ENCODE data around the gene PTPRN2.
"Not testable (repeated sequence)": the region's sequence is repeated elsewhere in the genome, so short reads cannot be mapped to it uniquely, and the experiment has no call there.

Gene PTPRN2

DNA sequence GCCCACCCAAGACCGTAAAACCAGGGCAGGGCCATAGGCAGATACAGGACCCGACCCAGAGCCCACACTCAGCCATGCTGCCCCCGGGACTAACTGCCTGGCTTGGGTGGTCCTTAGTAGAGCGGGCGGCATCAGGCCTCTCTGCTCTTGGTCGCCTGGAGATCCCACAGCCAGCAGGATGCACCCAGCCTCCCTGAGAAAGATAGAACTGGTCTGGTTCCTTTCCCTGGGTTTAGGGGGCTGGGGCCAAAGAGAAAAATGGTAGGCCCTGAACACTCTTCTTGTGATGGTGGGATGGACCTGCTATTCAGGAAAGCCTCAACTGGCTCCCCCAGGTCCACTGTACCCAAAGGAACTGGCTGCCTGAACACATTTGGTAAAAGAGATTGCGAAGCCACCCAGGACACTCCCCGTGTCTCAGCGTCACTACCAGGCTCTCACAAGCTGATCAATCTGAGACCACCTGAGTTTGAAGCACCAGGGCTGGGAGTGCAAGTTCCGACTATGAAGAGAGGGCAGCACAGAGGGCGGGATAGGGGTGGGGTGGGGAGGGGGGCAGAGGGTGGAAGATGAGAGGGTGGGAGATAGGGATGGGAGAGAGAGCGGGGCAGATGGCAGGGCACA is 659.3 kb downstream of the PTPRN2 start:
- no peak for DNase-seq

DNA sequence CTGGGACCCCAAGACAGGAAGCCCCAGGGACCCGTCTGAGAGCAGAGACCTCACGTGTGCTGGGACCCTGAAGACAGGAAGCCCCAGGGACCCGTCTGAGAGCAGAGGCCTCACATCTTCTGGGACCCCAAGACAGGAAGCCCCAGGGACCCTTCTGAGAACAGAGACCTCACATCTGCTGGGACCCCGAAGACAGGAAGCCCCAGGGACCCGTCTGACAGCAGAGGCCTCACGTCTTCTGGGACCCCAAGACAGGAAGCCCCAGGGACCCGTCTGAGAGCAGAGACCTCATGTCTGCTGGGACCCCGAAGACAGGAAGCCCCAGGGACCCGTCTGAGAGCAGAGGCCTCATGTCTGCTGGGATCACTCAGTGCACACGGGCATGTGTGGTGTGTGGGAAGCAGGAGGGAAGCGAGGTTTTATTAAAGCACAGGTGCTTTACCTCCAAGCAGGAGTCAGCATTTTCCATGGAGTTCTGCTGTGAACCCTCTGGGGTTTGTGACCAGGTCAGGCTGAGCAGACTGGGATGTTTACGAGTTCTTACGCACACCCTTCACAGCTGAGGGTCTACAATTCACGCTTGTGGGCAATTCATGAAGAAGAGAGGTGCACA is 660.2 kb downstream of the PTPRN2 start:
- no peak for DNase-seq

DNA sequence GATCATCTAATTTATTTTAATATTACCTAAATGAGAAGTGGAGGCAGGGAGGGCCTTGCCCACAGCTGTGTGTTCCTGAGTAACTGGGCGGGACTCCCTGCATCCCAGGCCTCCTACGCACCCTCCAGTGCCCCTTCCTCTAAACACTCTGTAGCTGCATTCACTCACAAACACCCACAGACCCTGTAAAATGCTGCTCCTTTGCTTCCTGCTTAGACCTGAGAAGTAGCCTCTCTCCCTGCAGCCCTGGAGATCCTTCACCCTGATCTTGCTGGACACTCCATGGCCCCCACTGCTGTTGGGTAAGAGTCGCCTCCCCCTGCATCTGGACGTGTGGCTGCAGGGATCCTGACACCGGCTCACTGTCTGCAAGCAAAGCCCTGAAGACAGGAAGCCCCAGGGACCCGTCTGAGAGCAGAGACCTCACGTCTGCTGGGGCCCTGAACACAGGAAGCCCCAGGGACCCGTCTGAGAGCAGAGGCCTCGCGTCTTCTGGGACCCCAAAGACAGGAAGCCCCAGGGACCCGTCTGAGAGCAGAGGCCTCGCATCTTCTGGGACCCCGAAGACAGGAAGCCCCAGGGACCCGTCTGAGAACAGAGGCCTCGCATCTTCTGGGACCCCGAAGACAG is 661.0 kb downstream of the PTPRN2 start:
- no peak for DNase-seq

DNA sequence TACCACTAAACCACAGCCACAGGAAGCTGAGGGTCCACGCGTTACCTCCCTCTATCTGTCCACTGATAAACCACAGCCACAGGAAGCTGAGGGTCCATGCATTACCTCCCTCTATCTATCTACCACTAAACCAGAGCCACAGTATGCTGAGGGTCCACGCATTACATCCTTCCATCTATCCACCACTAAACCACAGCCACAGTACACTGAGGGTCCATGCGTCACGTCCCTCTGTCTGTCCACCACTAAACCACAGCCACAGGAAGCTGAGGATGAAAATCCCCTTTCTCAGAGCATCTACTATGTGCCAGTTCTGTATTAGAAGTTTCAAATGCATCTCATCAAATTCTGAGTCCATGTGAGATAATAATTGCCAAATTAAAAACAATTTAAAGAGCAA is 661.5 kb downstream of the PTPRN2 start:
- DNase-seq, result no peak

DNA sequence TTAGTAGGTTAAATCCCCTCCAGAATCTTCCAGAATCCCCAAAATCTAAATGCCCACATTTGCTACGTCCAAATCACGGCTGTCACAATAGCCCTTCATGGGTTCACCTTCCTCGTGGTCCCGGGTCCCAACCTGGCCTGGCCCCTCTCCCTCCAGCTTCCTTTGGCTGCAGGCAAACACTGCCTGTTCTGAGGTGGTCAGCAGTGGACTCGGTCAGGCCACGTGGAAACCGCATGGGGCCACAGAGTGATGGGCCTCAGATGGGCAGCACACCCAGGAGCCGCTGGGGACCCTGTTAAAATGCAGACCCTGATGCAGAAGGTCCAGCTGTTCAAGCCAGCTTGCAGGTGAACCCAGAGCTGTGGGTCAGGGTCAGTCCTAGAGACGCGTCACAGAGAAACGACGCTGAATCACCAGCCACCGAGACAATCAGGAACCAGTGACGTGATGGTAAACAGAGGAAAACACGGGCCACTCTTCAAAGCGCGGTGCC is 662.2 kb downstream of the PTPRN2 start:
- DNase-seq, result no peak

DNA sequence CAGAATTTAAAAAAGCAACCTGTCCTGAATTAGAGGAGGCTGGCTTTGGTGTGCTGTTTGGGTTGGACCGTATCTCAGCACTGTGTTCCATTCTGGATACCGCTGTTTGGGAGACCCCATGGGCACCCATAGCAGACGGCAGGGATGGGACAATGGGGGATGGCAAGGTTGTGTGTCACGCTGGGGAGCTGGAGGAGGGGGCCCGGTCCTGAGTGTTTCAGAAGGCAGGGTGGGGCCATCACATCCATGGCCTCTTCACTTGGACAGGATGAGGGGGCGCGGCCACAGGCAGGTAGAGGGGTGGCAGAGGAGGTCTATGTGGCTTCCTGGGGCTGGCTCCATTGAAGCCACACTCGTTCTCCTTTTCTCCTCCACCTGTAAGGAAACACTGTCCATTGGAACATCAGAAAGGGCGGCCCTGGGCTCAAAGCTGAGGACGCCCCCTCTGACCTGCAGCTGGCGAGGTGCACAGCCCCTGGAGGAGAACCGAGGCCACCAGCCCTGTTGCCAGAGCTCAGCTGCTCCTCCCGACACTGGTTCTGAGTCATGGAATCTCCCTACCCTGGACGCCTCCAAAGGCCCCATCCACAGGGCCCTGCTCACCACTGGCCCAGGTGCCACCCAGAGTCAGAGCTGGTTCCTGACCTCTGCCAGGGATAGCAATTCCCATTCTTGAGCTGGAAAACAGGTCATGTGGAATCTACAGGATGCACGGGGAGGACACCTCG is 663.6 kb downstream of the PTPRN2 start:
- DNase-seq, result no peak

DNA sequence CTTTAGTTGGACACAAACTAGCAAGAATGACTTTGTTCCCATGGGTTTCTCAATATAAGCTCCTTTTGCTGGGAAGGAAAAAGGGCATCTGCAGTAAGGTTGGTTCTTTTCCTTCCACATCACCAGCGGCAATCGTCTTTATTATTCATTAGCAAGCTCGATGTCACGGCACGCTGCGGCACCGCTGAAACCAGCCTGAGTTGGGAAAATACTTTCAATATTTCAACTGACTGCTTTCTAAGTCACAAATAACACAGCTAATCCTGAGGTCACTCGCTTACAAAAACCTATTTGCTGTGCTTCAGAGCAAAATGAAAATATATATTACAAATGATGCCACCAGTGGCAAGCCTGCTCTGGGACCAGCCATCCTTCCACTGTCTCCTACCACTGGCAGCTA is 665.0 kb downstream of the PTPRN2 start:
- DNase-seq, result no peak

DNA sequence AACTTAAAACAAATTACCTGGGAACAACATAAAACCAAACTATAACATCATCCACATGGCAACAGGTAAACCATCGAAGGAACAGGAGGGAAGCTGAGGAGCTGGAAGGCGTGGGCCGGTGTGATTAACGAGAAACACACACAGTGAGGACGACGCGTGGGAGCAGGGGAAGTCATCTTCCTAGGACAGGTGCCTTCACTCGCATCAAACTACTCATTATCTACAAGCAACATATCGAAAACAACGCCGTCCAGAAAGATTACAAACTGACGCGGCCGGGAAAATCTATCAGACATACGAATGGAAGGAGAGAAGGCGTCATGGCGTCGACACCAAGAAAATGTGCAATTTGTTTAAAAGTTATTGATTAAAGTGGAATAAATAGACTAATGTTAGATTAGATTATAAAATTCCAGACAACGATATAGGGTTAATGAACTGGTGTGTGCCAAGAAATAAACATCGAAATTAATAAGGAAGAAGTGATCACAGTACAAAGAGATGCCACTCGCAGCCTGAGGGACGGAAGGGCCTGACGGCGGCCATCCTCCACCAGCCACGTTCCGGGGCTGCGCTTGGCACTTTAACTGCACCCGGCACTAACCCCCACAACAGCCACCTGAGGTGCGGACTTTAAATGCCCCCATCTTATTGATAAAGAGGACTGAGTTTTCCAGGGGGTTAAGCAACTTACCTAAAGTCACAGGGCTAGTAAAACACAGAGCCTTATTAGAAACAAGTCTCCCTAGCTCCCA is 669.1 kb downstream of the PTPRN2 start:
- no peak for DNase-seq

DNA sequence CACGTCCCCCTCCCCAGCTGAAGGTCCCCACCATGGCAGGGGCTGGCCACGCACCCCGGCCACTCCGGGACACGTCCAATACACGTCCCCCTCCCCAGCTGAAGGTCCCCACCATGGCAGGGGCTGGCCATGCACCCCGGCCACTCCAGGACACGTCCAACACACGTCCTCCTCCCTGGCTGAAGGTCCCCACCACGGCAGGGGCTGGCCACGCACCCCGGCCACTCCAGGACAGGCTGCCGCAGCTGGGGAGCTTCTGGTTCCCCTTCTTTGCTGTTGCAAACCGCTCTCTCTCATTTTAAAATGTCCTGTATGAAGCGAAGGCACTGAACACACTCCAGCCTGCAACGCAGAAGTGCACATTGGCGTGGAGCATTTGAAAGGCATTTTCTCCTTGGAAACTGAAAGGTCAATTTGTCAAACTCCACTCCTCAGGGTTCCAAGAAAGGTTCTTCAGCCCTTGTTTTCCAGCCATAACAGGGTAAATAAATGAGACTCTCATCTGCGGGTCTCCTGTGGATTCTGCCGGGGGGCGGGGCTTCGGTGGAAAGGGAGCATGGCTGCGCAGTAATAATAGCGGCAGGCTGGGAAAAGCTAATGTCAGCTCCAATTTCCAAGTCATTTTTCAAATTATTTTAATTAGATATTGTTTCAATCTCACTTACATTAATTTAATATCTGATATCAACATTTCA is 670.5 kb downstream of the PTPRN2 start:
- no peak for DNase-seq

DNA sequence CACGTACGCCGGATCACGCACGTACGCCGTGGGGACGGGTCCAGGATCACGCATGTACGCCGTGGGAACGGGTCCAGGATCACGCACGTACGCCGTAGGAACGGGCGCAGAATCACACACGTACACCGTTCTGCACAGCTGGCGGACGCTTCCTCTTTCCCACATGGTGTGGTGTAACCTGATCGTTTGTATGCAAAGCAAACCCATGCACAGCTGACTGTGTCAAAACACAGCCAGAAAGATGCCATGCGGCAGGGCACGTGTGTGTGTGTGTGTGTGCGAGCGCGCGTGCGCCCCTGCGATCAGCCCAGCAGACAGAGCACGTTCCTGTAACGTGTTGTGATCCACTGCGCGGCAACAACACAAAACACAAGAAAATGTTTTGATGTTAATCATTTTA is 677.2 kb downstream of the PTPRN2 start:
- no peak for DNase-seq

DNA sequence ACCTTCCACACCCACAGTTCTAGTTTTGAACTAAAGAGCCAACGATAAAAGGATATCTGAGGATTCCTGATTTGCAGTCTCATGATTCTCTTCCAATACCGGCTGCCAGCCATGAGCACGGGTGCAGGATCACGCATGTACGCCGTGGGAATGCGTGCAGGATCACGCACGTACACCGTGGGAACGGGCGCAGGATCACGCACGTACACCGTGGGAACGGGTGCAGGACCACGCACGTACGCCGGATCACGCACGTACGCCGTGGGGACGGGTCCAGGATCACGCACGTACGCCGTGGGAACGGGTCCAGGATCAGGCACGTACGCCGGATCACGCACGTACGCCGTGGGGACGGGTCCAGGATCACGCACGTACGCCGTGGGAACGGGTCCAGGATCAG is 677.6 kb downstream of the PTPRN2 start:
- not testable (repeated sequence) for DNase-seq

DNA sequence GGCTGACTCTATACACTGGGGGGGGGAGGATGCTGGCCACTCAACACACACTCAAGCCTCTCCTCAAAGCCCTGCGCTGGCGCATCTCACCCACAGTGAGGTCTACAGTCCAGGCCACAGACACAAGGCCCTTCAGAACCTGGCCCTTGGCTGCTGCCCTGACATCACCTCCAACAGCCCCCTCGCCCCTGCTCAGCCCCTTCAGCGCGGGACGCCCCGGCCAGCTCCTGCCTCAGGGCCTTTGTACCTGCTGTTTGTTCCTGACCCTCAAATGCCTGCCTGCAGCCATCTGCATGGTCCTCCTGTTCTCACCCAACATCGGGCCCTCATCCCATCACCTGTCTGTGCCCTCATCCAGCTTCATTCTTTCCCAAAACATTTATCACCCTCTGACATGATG is 678.3 kb downstream of the PTPRN2 start:
- DNase-seq, result no peak

DNA sequence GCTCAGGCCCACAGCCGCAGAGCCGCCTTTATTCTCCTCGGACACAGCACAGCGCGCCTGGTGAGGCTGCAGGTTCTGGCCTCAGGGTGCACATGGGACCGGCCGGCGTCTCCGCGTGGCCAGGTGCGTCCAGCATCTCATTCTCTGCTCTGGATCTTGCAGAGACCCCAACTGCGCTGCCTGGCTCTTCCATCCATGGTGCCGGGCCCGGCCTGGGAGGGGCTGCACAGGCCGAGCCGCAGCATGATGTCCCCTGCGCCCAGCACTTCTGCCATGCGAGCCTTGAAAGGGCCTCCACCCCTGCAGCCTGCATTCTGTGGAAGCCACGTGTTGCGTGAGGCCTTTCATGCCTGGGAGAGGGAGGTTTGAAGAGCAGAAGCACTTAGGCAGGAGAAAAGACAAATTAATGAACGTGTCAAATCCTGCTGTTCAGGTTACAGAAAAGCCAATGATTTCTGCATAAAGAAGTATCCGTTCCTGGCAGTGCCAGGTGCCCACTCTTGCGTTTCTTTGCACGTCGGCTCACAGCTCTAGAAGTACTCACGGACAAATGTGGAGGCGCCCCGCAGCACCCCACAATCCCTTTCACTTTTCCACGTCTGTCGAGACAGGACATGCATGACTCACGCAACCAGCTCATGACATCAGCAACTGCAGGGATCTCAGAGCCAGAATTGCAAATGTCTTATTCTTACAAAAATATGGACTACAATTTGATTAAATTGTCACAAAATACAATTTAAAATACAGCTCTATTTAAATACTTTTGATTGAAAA is 679.4 kb downstream of the PTPRN2 start:
- DNase-seq, result no peak

DNA sequence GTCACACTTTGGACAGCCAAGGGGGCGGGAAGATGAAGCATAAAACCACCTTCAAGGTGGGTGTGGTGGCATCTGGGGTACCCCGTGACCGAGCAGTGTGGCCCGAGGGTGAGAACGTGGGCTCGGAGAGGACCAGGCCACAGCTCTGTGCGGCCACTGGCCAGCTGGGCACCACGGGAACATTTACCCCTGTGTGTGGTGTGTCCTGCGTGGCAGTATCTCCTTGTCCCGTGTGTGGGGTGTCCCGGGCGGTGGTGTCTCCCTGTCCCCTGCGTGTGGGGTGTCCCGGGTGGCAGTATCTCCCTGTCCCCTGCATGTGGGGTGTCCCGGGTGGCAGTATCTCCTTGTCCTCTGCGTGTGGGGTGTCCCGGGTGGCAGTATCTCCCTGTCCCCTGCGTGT is 680.5 kb downstream of the PTPRN2 start:
- DNase-seq, result no peak

DNA sequence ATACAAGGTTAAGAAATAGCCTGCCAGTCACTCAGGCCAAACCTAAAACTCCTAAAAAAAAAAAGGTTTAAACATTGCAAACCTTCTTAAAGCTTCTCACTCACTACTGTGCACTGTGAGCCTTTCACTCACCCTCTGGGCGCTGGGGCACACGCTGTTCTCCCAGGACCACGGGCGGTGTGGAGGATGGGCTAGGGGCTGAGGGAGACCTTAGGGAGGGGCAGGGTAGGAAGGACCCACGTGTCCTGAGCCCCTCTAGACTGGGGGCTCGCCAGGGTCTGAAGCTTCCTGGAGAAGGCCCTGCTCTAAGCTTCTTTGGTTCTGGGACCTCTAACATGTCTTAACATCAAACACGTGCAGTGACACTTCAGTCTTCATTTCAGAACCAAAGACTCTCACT is 681.0 kb downstream of the PTPRN2 start:
- DNase-seq, result no peak

DNA sequence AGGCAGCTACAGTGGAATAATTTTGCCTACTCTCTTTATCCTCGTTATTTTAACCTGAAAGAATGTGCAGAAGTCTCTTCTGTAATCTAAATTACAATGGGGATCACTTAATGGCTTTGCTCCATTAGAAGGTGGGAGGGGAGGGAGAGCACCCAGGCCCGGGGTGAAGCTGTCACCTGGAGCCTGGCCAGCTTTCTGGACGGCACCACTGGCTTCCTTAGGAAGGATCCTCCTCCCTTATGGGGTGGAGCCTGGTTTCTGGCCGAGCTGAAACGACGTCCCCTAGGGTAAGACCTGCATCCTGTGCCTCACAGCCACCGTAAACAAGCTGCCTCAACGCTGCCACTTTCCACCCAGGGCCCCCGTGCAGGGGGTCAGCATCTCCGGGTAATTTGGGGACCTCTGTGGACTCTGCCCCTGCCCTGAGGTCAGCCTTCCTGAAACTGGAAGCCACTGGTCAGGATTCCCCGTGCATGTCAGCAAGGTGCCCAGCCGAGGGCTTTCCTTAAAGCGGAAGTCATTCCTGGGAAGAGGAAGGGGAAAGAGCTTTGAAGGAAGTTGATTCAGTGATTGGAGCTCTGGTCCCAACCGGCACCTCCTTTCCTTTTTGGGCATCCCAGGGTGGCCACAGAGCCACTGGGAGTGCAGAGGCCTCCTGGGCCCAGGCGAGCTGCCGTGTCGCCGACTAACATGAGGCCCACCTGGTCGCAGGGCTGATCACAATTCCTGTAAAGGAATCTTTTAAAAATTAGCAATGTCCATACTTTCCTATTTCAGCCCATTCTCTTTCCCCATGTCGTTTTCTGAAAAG is 681.8 kb downstream of the PTPRN2 start:
- DNase-seq, result no peak

DNA sequence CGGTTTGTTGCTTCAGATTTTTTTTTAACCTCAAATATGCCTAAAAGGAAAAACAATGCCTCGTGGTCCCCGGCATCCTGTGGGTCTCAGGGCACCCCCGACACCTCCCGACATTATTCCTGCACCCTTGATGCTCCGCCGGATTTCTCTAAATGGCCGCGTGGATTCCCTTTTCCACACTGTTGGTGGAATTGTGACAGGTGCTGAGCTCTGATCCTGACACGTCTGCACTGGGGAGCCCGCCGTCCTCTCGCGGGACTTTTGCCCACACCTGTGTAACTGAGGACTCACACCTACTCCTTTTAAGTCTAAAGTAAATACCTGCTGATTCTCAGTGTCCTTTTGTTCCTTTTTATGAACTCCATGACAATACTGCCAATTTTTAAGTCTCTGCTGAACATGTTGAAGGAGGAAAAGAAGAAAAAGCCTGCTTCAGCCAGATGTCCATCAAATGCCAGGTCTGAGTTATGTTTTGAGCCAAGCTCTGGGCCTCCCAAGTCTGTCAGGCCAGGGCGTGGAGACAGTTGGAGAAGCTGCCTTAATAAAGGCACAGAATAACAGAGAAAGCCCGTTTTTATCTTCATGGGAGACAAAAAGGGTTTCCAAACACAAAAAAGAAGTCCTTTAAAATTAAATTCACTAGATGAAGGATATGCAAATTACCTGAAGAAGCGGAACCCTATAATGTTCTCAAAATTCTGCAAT is 682.6 kb downstream of the PTPRN2 start:
- no peak for DNase-seq

DNA sequence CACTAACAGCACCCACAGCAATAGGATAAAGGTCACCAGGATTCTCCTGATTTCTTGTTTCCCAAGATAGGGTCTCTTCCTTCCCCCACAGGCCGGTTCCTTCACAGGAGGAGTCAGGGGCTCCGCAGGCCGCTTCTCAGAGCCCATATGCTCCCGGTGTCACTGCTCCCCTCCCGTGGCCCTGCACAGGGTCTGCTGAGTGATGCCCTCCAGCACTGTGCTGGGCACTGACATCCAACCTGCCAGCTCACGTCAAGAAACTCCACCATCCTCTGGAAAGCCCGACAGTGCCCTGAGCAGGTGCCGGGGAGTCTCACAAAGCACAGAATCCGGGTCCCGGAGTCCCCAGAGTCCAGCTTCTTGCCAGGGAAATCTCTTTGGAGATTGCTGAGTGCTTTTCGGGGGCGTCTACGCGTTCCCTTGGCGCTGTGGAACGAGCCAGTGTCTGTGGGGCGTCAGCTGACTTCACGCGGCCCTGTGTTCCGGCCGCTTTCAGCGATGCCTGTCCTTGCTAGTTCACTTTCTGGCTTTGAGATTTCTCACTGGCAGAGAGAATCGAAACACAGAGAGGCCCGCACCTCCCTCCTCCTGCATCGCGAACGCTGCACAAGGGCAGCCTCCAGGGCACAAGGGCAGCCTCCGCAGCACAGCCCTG is 683.3 kb downstream of the PTPRN2 start:
- no peak for DNase-seq

DNA sequence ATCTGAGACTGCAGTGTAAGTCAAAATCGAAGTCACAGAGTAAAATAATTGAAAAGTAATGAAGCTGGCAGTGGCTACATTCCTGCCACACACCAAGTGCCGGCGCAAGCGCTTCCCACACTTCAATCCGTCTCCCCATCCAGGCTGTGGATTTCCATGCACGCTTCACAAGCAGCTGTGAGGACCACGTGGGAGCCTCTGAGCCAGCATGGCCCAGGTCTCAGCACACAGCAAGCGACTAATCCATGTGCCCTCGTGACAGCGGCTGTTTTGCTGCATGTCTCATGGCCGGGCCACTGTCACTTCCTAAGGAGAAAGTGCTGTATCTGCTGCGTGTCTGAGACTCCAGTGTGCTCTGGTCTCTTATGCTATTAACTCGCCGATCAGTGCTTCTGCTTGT is 683.9 kb downstream of the PTPRN2 start:
- DNase-seq, result no peak

DNA sequence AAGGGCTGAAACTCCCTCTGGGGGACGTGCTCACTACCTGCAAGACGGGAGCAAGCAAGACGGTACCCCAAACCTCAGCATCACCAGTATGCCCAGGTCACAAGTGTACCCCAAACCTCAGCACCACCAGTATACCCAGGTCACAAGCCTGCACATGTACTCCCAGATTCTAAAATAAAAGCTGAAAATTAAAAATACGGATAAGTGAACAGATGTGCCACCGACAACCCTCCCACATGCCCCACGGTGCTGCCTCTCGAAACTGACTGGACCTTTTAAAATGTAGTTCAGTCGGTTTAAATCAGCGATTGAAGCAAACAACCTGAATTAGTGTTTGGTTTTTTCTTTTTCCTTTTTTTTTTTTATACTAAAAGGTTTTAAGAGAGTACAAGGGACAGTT is 684.3 kb downstream of the PTPRN2 start:
- no peak for DNase-seq

Data from fibroblast of upper back skin (primary cell).